Panc1 (cell line): ENCODE results near the gene EXOC7. TPM values are rescaled to one million over a fixed set of nuclear protein-coding genes. Genes with fewer than 3 reads are reported as not detected.

ENCODE experiments used
- ATAC-seq: fragments of 200-7000 bp; cut with Tn5 transposase; 2 replicates; pipeline ENCODE4 v1.9.1; 2020; ENCODE audit warnings: mild to moderate bottlenecking, moderate library complexity
- BruUV-seq: library from RNA; stranded (reverse); fragments of 400-500 nt; replicated peaks from 2 replicates; lab custom pipeline; 2021; lab: Mats Ljungman, UMichigan
- CTCF ChIA-PET: fragments of 300-600 bp; sonication (Branson Sonifier 250); formaldehyde crosslinking; loops from one replicate; lab custom pipeline; 2022; ENCODE audit warnings: antibody characterized with exemption; lab: Charles Lee
- POLR2A ChIA-PET: fragments of 300-600 bp; sonication (Branson Sonifier 250); formaldehyde crosslinking; loops from one replicate; lab custom pipeline; 2022; ENCODE audit warnings: antibody characterized with exemption; lab: Charles Lee
- DNase-seq: peaks from one replicate; pipeline ENCODE4 v3.0.0-alpha.2; 2010; ENCODE audit warnings: low read depth, low spot score
- H3K27ac ChIP-seq: 2 replicates; pipeline ENCODE4 v1.5.1; 2011; ENCODE audit warnings: mild to moderate bottlenecking, low read length, inconsistent platforms
- H3K27me3 ChIP-seq: fragments of 200-500 bp; sonication (Bioruptor generic); 2 replicates; pipeline ENCODE4 v1.6.0; 2014; ENCODE audit warnings: low read length, inconsistent platforms; ENCODE audit not compliant: control insufficient read depth, insufficient read depth
- H3K36me3 ChIP-seq: fragments of 200-500 bp; sonication (Bioruptor generic); 2 replicates; pipeline ENCODE4 v1.5.1; 2014; ENCODE audit warnings: inconsistent platforms, mild to moderate bottlenecking, low read length, moderate library complexity; ENCODE audit not compliant: control insufficient read depth, insufficient read depth
- H3K4me1 ChIP-seq: 2 replicates; pipeline ENCODE4 v1.5.1; 2011; ENCODE audit warnings: inconsistent platforms, mild to moderate bottlenecking, low read length, moderate library complexity; ENCODE audit not compliant: control insufficient read depth, insufficient read depth
- H3K4me3 ChIP-seq, 2 experiments: 2 replicates each; pipeline ENCODE4 v1.5.1; 2011 to 2012; ENCODE audit warnings: low read depth in 2 of 2, low read length in 2 of 2, mild to moderate bottlenecking in 2 of 2, inconsistent platforms in 1 of 2, moderate library complexity in 1 of 2
- H3K9me3 ChIP-seq: fragments of 200-500 bp; sonication (Bioruptor generic); 2 replicates; pipeline ENCODE4 v1.5.1; 2014; ENCODE audit warnings: low read depth, mild to moderate bottlenecking, inconsistent platforms, low read length, moderate library complexity; ENCODE audit not compliant: control insufficient read depth, insufficient read depth
- CTCF ChIP-seq: fragments of 450-650 bp; IDR thresholded peaks from 2 replicates; pipeline ENCODE4 v1.5.1; 2017; ENCODE audit warnings: mild to moderate bottlenecking
- POLR2AphosphoS5 ChIP-seq: IDR thresholded peaks from 2 replicates; pipeline ENCODE4 v1.6.1; 2012; ENCODE audit warnings: mild to moderate bottlenecking, low read depth, low read length, moderate library complexity
- REST ChIP-seq, 2 experiments: IDR thresholded peaks; 2 replicates each; pipeline ENCODE4 v1.6.1; 2011 to 2012; ENCODE audit warnings: low read depth in 2 of 2, control low read depth in 1 of 2, low read length in 1 of 2, mild to moderate bottlenecking in 1 of 2, moderate library complexity in 1 of 2; ENCODE audit not compliant: insufficient read depth in 1 of 2
- SIN3A ChIP-seq: IDR thresholded peaks from 2 replicates; pipeline ENCODE4 v1.6.1; 2012; ENCODE audit warnings: low read depth, mild to moderate bottlenecking, low read length, moderate library complexity, borderline replicate concordance; ENCODE audit not compliant: insufficient read depth
- TCF7L2 ChIP-seq: IDR thresholded peaks from 2 replicates; pipeline ENCODE4 v1.6.1; 2011; ENCODE audit warnings: mild to moderate bottlenecking, low read depth, low read length, inconsistent platforms
- in situ Hi-C: cut with HindIII; loops from 2 replicates; pipeline ENCODE4 v1.10.0; 2016; ENCODE audit warnings: low sequenced_read_pairs, low pct_unique_long_range_greater_than_20kb
- intact Hi-C: fragments of 100-400 bp; cut with micrococcal nuclease; formaldehyde crosslinking; loops from one replicate; pipeline ENCODE4 v1.10.0; 2022; ENCODE audit not compliant: unreplicated experiment
- total RNA-seq: library from RNA; stranded (reverse); gene quantifications from one replicate; pipeline ENCODE4 v1.2.1, GENCODE V29; 2021; ENCODE audit not compliant: unreplicated experiment

The EXOC7 gene
- total RNA-seq, 1 experiment from 2014 or later: 190 TPM

- no peaks in the 10 kb centered on the region for H3K9me3 ChIP-seq
- intact Hi-C loops (no loop called here), in situ Hi-C loops (loop anchor here (25.0 kb wide), 1 partner anchor 113 kb away; the partner anchor contains the start of gene FBF1)
- H3K4me1 ChIP-seq: no peaks in the 10 kb centered on the region
- no peak overlapping the region for H3K27ac ChIP-seq
- H3K27me3 ChIP-seq: no peaks in the 10 kb centered on the region
- ChIA-PET POLR2A (no interaction called here), CTCF (no interaction called here)
- no TSS peak for BruUV-seq
- ATAC-seq: no peak
- TF ChIP-seq CTCF (no peak), SIN3A (no peak), REST (IDR thresholded peaks at IDR 0.05; ENCODE audit: insufficient read depth in 1 of 2, low read depth in 2 of 2, low read length in 1 of 2) (no peak), TCF7L2 (no peak), POLR2AphosphoS5 (no peak)
- H3K36me3 ChIP-seq: peaks cover 16% of the 10 kb centered on the region; the same call in 1 of the 2 replicates
- H3K4me3 ChIP-seq: no peak overlapping the region
- no peak for DNase-seq
Measured at GRCh38 chr17:76049836-76050537, 53.6 kb downstream of the EXOC7 start.

GRCh38 chr17:76049239-76049638 lies 54.3 kb downstream of the EXOC7 start:
- Histone ChIP-seq H3K27ac (no peak overlapping the region), H3K27me3 (no peaks in the 10 kb centered on the region), H3K9me3 (no peaks in the 10 kb centered on the region), H3K4me3 (no peak overlapping the region), H3K4me1 (no peaks in the 10 kb centered on the region), H3K36me3 (peaks cover 17% of the 10 kb centered on the region; the same call in 1 of the 2 replicates)
- in situ Hi-C loops: no loop called here
- POLR2A ChIA-PET: no interaction called here
- TF ChIP-seq POLR2AphosphoS5: no peak
- TF ChIP-seq REST (IDR thresholded peaks at IDR 0.05; ENCODE audit: insufficient read depth in 1 of 2, low read depth in 2 of 2, low read length in 1 of 2): no peak
- TF ChIP-seq CTCF: no peak
- no TSS peak for BruUV-seq
- DNase-seq (no peak), ATAC-seq (no peak)
- CTCF ChIA-PET: no interaction called here
- intact Hi-C loops: no loop called here
